HG02970 (cell line): Measurements from ENCODE around the gene HSP90AB1.
"Not testable (repeated sequence)": the region's sequence is repeated elsewhere in the genome, so short reads cannot be mapped to it uniquely, and the experiment has no call there.

Experiments used
- ATAC-seq: cut with Tn5 transposase; IDR thresholded peaks from one replicate; pipeline ENCODE4 v1.9.1; 2021; ENCODE audit warnings: mild to moderate bottlenecking, moderate library complexity, moderate number of reproducible peaks; ENCODE audit not compliant: unreplicated experiment, low FRiP score

Gene HSP90AB1

DNA sequence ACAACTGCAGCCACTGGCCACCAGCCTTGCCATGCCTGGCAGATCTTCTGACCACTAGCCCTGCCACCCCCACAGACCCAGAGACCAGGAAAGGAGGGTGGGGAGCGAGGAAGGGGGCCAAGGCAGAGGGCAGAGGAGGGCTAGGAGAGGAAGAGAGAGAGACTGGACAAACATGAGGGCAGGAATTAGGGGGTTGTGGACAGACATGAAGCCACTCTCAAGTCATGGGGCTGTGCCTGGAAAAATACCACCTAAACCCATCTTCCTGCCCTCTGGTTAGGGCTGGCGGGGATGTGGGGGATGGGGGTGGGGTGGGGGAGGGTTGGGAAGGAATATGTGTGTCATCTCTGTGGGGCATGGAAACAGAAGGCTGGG lies 25.0 kb upstream of the HSP90AB1 start:
- no peak for ATAC-seq

DNA sequence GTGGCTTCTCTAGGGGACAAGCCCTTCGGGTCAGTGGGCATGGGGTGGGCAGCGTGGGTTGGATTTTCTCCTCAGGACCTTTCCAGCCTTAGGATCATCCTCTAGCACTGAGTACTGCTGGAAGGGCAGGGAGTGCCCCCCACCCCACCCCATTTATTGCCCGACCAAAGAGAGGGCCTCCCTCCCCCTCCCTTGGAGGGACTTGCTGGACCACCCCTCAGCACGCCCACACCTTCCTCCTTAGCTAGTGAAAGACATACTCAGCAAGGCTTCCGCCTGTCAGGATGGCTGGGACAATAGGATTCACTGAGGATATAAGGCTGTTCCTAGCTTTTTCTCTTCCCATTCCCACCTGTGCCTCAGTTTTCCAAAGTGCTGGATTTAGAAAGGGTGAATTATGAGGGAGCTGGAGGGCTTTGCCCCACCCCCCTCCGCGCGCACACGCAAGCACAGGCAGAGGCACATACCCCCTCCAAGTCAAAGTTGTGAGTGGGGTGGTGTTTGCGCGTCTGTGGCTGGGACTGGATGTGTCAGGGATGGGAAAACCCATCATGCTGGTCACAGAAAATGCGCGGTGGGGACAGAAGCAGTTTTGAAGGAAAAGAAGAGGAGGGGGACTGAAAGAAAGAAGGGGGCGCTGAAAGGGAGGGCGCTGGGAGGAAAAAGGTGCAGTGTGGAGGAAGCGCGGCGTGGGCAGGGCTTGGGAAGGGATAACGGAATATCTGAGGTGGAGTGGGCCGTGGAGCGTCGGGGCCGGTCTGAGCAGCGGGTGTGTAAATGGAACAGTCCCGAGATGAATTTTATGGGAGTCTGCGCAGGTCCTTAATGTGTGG lies 24.2 kb upstream of the HSP90AB1 start:
- ATAC-seq = no peak

DNA sequence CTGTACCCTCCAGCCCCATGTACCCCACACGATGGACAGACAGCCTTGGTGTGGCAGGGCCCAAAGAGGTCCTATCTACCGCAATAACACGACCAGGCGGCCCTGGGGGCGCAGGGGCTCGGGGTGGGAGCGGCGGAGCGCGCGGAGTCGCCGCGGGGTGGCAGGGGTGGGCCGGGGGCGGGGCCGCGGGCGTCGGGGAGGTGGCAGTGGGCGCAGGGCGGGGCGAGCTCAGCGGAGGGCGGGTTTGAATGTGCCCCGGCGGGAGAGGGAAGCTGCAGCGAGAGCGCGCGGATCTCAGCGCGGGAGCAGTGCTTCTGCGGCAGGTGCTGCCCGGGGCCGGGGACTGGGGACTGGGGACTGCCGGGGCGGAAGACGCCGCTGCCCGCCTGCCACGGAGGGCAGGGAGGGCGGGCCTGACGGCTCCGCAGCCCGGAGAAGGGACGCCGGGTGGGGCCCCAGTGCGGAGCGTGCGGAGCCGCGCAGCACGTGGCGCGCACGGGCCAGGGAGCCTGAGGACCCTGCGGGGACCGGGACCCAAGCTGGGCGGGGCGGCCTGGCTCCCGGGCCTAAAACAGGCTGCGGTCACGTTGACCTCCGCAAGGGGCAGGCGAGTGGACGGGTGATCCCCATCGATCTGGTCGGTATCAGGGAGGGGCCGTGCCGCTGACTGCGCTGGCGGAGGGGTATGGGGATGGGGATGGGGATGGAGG lies 23.4 kb upstream of the HSP90AB1 start, which contains the start of gene SLC29A1:
Gene SLC29A1, plus strand, starts transcription at position 277 of the 710 bp plus-strand sequence. CDS start 3,719 bp downstream, outside the sequence.
- ATAC-seq = no peak

DNA sequence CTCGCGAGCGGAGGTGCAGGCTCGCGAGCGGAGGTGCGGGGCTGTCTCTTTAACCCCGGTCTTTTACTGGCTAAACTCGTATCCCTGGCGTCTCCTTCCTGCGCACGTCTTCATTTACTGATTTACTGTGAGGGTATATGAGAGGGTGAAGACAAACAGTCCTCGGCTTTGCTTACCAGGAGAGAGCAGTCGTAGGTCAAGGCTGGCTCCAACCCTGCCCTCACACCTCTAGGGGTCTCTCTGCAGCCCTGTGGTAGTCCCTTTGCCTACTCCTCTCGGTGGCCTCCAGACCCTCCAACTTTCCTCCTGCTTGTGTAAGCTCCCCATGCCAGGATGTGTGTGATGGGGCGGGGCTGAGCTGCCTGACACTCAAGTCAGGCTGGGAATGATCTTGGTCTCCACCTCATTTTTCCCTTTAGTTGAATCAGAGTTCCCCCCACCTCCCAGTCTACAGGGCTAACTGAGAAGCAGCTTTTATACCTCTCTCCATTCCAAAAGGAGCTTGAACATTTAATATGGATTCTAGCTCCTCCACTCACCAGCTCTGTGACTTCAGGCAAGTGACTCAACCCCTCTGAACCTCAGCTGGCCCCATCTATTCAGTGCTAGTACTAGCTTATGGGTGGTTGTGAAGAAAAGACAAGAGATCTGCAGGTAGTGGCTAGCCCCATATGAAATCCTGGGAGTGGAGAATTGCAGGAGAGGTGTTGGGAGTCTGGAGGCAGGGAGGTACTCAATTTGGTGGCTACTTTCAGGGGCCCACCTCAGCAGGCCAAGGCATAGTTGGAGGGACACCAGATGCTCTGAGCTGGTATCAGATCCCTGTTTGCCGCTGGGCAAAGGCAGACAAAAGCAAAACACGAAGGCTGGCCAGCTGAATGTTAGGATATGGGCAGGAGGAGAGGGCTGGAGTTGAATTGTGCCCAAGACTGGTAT lies 22.6 kb upstream of the HSP90AB1 start:
- ATAC-seq = no peak

DNA sequence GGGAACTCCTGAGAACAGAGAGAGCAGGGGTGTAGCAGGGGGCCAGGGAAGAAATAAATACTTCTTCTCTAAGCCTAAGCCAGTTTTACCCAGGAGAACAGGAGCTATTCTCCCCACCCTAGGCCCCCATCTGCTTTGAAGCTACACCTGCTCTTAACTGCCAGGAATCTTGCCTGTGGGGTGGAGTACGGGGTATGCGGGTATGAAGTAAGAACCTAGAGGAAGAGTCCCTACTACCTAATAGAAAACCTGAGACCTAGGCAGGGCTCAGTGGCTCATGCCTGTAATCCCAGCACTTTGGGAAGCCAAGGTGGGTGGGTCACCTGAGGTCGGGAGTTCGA lies 22.0 kb upstream of the HSP90AB1 start:
- no peak for ATAC-seq

DNA sequence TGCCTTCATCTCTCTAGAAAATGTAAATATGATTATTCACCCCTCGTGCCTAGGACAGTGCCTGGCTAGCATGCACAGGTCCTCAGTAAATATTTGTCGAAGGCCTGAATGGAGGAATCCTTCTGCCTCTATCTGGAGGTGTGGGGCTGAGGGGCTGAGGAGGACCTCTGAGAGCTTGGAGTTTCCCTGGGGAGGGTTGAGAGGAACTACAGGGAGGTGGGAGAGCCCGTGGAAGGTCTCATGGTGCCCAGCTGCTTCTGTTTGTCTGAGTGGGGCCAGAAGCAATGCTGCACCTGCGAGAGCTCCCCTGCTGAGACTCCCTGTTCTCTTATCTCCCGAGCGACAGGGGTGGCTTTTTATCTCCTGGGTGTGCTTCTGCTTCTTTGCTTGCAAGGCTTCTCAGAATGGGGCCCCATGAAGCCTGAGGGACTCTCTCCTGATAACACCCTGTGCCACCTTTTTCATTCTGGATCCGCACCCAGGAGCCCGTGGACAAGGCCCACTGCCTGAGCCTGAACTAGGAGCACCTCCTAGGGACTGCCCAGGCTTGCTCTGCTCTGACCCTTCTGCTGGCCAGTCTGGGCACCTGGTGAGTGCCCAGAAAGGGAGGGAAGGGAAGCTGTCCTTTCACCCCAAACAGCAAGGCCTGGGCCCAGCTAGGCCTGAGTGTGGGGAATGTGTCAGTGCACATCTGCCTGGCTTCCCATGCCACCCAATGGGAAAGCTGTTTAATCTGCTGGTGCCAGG lies 21.1 kb upstream of the HSP90AB1 start:
- no peak for ATAC-seq

- ATAC-seq = no peak
Observed at GRCh38 chr6:44226368-44227147, 20.3 kb upstream of the HSP90AB1 start.

DNA sequence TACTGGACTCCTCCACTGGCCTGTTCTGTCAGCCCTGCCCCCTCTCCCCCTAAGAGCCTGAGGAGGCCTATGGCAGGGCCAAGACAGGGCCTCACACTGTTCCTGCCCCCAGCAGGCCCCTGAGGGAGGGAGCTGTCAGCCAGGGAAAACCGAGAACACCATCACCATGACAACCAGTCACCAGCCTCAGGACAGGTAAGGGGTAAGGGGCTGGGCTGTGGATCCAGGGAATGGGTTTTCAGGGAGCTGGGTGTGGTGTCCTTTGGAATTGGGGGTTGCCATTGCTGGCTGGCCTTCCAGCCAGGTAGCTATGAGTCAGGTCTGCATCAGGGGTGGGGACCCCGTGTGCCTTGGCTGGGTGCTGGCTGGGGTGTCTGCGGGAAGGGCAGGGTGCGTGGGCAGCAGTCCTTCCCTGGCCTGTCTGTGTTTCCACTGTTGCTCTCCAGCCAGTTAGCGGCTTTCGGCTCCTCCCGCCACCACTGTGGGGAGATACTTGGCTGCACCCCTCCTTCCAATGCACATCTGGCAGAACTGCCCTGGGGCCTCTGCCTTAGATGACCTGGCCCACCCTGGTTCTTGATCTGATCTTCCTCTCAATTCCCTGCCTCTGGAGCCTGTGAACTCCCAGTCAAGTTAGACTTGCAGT lies 19.6 kb upstream of the HSP90AB1 start:
- ATAC-seq = no peak

DNA sequence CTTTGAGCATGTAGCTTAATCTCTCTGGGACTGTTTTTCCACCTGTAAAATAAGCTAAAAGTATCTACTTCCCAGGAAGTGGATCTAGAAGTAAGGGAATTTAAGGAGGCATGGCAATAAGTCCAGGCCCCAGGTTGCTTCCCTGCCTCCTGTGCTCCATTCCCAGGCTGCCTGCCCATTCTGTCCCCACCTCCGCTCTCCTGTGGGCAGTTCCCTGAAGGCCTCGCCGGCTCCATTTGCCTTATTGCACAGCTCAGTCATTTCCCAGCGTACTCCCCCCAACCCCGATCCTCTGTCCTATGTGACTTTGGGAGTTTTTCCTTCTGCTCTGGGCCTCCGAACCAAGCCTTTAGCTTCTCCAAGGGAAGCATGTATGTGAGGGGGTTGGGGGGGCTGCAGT lies 18.9 kb upstream of the HSP90AB1 start:
- no peak for ATAC-seq

GRCh38 chr6:44228433-44228832 lies 18.5 kb upstream of the HSP90AB1 start:
- ATAC-seq = no peak

GRCh38 chr6:44228836-44229235 lies 18.1 kb upstream of the HSP90AB1 start:
- ATAC-seq = no peak

DNA sequence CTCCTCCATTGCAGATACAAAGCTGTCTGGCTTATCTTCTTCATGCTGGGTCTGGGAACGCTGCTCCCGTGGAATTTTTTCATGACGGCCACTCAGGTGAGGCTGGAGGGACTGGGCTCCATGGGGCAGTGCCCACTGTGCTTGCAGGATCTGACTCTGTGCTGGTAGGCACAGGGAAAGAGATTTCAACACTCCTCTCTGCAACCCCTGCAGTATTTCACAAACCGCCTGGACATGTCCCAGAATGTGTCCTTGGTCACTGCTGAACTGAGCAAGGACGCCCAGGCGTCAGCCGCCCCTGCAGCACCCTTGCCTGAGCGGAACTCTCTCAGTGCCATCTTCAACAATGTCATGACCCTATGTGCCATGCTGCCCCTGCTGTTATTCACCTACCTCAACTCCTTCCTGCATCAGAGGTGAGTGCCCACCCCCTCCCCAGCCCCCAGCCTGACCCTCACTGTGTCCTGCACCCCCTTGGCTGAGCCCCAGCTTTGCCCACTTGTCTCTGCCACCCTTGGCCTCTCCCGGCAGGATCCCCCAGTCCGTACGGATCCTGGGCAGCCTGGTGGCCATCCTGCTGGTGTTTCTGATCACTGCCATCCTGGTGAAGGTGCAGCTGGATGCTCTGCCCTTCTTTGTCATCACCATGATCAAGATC lies 17.4 kb upstream of the HSP90AB1 start:
- ATAC-seq = no peak

GRCh38 chr6:44230034-44230675 lies 16.7 kb upstream of the HSP90AB1 start:
- no peak for ATAC-seq

- not testable (repeated sequence) for ATAC-seq
Observed at GRCh38 chr6:44231426-44231825, 15.5 kb upstream of the HSP90AB1 start.

DNA sequence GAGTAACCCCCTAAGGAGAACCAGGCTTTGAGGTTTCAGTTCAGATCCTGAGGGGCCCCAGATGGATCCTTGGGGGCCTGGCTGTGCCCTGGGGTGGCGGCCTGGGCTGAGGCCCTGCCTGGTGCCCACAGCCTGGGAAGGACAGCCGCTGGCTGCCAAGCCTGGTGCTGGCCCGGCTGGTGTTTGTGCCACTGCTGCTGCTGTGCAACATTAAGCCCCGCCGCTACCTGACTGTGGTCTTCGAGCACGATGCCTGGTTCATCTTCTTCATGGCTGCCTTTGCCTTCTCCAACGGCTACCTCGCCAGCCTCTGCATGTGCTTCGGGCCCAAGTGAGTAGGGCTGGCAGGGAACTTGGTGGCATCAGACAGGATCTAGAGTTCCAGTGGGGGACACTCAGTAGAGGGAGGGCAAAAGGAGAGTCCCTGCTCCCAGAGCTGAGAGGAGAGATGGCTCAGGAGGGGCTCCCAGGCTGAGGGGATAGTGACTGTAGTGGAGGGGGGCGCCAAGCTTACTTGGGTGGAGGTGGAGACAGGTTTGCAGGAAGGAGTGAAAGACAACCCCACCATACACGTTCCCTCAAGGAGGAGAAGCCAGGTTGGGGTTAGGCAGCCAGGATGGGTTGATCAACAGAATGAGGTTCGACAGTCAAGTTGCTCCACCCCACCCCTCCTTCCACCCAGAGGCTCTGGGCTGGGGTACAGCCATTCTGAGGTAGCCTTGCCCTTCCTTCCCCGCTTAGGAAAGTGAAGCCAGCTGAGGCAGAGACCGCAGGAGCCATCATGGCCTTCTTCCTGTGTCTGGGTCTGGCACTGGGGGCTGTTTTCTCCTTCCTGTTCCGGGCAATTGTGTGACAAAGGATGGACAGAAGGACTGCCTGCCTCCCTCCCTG lies 14.0 kb upstream of the HSP90AB1 start:
- no peak for ATAC-seq

DNA sequence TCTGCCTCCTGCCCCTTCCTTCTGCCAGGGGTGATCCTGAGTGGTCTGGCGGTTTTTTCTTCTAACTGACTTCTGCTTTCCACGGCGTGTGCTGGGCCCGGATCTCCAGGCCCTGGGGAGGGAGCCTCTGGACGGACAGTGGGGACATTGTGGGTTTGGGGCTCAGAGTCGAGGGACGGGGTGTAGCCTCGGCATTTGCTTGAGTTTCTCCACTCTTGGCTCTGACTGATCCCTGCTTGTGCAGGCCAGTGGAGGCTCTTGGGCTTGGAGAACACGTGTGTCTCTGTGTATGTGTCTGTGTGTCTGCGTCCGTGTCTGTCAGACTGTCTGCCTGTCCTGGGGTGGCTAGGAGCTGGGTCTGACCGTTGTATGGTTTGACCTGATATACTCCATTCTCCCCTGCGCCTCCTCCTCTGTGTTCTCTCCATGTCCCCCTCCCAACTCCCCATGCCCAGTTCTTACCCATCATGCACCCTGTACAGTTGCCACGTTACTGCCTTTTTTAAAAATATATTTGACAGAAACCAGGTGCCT lies 13.3 kb upstream of the HSP90AB1 start:
- ATAC-seq = no peak
